HepG2 (cell line): ENCODE results near the gene NOC2L.
A peak's percentile ranks its signal among the peaks of the same experiment; 100 is the strongest.

Source experiments
- BRF2 ChIP-seq: sonication (generic); formaldehyde crosslinking; IDR thresholded peaks from 2 replicates; pipeline ENCODE4 v1.8.1; 2022; ENCODE audit warnings: mild to moderate bottlenecking, missing genetic modification reagents
- CBX5 ChIP-seq: sonication (generic); formaldehyde crosslinking; IDR thresholded peaks from 2 replicates; pipeline ENCODE4 v1.4.0; 2020; ENCODE audit warnings: missing genetic modification reagents, borderline replicate concordance
- KAT7 ChIP-seq: IDR thresholded peaks from 2 replicates; pipeline ENCODE4 v1.6.1; 2018; ENCODE audit warnings: borderline replicate concordance, missing compliant biosample characterization
- KDM4B ChIP-seq: sonication (generic); formaldehyde crosslinking; IDR thresholded peaks from 2 replicates; pipeline ENCODE4 v1.4.0; 2020; ENCODE audit warnings: missing genetic modification reagents
- STAT5B ChIP-seq: sonication (generic); formaldehyde crosslinking; IDR thresholded peaks from 2 replicates; pipeline ENCODE4 v1.4.0; 2020; ENCODE audit warnings: missing genetic modification reagents
- YY1 ChIP-seq: IDR thresholded peaks from 2 replicates; pipeline ENCODE4 v1.6.1; 2011; ENCODE audit warnings: low read length, low read depth, moderate library complexity, mild to moderate bottlenecking; ENCODE audit not compliant: insufficient read depth, insufficient replicate concordance
- ZFP1 ChIP-seq: IDR thresholded peaks from 2 replicates; pipeline ENCODE4 v1.6.1; 2016
- ZNF274 ChIP-seq: sonication (generic); formaldehyde crosslinking; IDR thresholded peaks from 2 replicates; pipeline ENCODE4 v1.5.1; 2020; ENCODE audit warnings: mild to moderate bottlenecking, missing genetic modification reagents
- ZNF879 ChIP-seq: sonication (generic); formaldehyde crosslinking; IDR thresholded peaks from 2 replicates; pipeline ENCODE4 v1.8.1; 2023; ENCODE audit warnings: missing genetic modification reagents
- ZNF883 ChIP-seq: sonication (generic); formaldehyde crosslinking; IDR thresholded peaks from 2 replicates; pipeline ENCODE4 v1.5.1; 2020; ENCODE audit warnings: mild to moderate bottlenecking, missing genetic modification reagents; ENCODE audit errors: not compliant biosample characterization
- TF ChIP-seq, protein P1 (sequence below): sonication (generic); formaldehyde crosslinking; IDR thresholded peaks from 2 replicates; pipeline ENCODE4 v1.5.0; 2020; ENCODE audit warnings: mild to moderate bottlenecking, missing genetic modification reagents, moderate library complexity

DNA sequence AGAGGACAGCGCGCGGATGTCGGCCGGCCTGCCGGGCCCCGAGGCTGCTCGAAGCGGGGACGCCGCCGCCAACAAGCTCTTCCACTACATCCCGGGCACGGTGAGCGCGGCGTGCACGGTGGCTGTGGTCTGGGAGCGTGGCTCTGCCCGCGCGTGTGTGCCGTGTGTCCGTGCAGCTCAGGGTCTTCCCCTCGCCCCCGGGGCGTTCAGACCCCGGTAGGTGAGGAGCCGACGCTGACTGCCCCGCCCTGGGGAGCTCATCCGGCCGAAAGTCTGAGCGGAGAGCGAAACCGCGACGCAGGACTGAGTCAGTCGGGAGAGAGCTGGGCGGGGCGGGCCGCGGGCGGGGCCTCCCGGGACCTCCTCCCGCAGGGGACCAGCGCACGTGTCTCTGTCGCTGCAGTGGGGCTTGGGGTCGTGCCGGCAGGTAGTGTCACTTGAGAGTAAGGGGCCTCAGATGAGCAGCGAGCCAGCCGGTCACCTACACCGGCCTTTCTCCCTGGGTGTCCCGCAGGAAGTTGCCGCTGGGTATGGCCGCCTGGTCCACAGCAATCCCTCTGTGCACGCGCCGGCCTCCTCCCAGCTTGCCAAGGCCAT, 7.7 kb upstream of the NOC2L start:
- TF ChIP-seq KAT7 (CRISPR knock-in tag): peak; percentile 71; the same call in 1 of the 2 replicates
- TF ChIP-seq BRF2: no peak
- TF ChIP-seq ZNF274 (CRISPR knock-in tag): 0 out of 2 replicates have a peak, but pooled peaks have one; percentile 57
- TF ChIP-seq KDM4B: no peak
- TF ChIP-seq ZNF883 (CRISPR knock-in tag): no peak
- TF ChIP-seq ZFP1 (CRISPR knock-in tag): no peak
- no peak for TF ChIP-seq CBX5
- no peak for TF ChIP-seq ZNF879 (CRISPR knock-in tag)
- no peak for TF ChIP-seq YY1
- no peak for TF ChIP-seq STAT5B (CRISPR knock-in tag)
- TF ChIP-seq, protein P1, sequence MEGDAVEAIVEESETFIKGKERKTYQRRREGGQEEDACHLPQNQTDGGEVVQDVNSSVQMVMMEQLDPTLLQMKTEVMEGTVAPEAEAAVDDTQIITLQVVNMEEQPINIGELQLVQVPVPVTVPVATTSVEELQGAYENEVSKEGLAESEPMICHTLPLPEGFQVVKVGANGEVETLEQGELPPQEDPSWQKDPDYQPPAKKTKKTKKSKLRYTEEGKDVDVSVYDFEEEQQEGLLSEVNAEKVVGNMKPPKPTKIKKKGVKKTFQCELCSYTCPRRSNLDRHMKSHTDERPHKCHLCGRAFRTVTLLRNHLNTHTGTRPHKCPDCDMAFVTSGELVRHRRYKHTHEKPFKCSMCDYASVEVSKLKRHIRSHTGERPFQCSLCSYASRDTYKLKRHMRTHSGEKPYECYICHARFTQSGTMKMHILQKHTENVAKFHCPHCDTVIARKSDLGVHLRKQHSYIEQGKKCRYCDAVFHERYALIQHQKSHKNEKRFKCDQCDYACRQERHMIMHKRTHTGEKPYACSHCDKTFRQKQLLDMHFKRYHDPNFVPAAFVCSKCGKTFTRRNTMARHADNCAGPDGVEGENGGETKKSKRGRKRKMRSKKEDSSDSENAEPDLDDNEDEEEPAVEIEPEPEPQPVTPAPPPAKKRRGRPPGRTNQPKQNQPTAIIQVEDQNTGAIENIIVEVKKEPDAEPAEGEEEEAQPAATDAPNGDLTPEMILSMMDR (CRISPR knock-in tag): no peak
